ENCODE data around the gene SMYD3. TPM values are rescaled to one million over a fixed set of nuclear protein-coding genes. Genes with fewer than 3 reads are reported as not detected.

The SMYD3 gene
- polyA plus RNA-seq, 2 of the 4 experiments (the other 2 are of a cell fraction) = 18.2 to 35.2 TPM

DNA sequence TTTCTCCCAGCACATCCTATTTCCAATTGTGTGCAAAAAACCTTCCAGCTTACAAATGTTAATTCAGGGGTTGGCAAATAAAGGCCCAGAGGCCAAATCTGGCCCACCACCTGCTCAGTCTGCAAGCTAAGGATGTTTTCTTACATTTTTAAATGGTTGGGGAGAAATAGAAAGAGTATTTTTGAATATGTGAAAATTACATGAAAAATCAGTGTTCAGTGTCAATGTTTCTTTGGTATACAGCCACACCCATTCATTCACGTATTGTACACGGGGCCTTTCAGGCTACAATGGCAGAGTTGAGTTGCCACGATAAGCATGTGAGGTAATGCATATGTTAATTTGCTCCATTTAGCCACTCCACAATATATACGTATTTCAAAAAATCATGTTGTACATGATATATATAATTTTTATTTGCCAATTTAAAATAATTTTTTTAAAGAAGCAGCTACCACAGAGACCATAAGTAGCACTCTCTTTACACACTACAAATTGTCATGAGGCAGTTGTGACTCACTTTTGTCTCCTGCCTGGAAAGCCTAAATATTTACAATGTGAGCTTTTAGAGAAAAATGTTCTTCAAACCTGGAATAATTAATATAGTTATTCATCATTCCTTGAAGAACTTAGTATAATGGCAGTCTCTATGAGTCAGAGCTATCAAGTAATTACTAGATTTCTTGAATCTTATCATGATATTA is 189.6 kb downstream of the SMYD3 start:
- H3K4me1 ChIP-seq = peaks cover 5% of the 10 kb centered on the region; the same call in 1 of the 3 replicates
- H3K27ac ChIP-seq = no peak overlapping the region
- no peak for FAIRE-seq
- no peaks in the 10 kb centered on the region for H3K9me3 ChIP-seq
- WGBS (ENCODE audit: missing lambda C conversion rate) = 92% methylated on average over 4 of the region's 4 CpGs
- POLR2A ChIA-PET = no interaction called here
- no peak for DNase-seq (ENCODE audit: low read depth in 1 of 2, low spot score in 1 of 2)
- ATAC-seq = no peak
- CTCF ChIA-PET = no interaction called here
- no peak overlapping the region for H3K4me3 ChIP-seq
- TF ChIP-seq GATA3 (IDR thresholded peaks at IDR 0.05; ENCODE audit: borderline replicate concordance) = no peak
- TF ChIP-seq, protein P1, sequence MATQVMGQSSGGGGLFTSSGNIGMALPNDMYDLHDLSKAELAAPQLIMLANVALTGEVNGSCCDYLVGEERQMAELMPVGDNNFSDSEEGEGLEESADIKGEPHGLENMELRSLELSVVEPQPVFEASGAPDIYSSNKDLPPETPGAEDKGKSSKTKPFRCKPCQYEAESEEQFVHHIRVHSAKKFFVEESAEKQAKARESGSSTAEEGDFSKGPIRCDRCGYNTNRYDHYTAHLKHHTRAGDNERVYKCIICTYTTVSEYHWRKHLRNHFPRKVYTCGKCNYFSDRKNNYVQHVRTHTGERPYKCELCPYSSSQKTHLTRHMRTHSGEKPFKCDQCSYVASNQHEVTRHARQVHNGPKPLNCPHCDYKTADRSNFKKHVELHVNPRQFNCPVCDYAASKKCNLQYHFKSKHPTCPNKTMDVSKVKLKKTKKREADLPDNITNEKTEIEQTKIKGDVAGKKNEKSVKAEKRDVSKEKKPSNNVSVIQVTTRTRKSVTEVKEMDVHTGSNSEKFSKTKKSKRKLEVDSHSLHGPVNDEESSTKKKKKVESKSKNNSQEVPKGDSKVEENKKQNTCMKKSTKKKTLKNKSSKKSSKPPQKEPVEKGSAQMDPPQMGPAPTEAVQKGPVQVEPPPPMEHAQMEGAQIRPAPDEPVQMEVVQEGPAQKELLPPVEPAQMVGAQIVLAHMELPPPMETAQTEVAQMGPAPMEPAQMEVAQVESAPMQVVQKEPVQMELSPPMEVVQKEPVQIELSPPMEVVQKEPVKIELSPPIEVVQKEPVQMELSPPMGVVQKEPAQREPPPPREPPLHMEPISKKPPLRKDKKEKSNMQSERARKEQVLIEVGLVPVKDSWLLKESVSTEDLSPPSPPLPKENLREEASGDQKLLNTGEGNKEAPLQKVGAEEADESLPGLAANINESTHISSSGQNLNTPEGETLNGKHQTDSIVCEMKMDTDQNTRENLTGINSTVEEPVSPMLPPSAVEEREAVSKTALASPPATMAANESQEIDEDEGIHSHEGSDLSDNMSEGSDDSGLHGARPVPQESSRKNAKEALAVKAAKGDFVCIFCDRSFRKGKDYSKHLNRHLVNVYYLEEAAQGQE (IDR thresholded peaks at IDR 0.05) = no peak
- TF ChIP-seq, protein P2, sequence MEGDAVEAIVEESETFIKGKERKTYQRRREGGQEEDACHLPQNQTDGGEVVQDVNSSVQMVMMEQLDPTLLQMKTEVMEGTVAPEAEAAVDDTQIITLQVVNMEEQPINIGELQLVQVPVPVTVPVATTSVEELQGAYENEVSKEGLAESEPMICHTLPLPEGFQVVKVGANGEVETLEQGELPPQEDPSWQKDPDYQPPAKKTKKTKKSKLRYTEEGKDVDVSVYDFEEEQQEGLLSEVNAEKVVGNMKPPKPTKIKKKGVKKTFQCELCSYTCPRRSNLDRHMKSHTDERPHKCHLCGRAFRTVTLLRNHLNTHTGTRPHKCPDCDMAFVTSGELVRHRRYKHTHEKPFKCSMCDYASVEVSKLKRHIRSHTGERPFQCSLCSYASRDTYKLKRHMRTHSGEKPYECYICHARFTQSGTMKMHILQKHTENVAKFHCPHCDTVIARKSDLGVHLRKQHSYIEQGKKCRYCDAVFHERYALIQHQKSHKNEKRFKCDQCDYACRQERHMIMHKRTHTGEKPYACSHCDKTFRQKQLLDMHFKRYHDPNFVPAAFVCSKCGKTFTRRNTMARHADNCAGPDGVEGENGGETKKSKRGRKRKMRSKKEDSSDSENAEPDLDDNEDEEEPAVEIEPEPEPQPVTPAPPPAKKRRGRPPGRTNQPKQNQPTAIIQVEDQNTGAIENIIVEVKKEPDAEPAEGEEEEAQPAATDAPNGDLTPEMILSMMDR (IDR thresholded peaks at IDR 0.05) = no peak
- TF ChIP-seq RNF2 (IDR thresholded peaks at IDR 0.05; ENCODE audit: borderline replicate concordance, low read depth) = no peak
- no peak for TF ChIP-seq EHF (CRISPR knock-in tag; IDR thresholded peaks at IDR 0.05)
- TF ChIP-seq SMC3 (IDR thresholded peaks at IDR 0.05) = no peak
- no peak for TF ChIP-seq EP300 (IDR thresholded peaks at IDR 0.05)
- no peak for TF ChIP-seq KDM1A (IDR thresholded peaks at IDR 0.05; ENCODE audit: low read depth)
- TF ChIP-seq, protein P3, sequence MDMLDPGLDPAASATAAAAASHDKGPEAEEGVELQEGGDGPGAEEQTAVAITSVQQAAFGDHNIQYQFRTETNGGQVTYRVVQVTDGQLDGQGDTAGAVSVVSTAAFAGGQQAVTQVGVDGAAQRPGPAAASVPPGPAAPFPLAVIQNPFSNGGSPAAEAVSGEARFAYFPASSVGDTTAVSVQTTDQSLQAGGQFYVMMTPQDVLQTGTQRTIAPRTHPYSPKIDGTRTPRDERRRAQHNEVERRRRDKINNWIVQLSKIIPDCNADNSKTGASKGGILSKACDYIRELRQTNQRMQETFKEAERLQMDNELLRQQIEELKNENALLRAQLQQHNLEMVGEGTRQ (IDR thresholded peaks at IDR 0.05) = no peak
- no peak for TF ChIP-seq ESRRA (IDR thresholded peaks at IDR 0.05; ENCODE audit: borderline replicate concordance, low read length)
- TF ChIP-seq FOSL2 (IDR thresholded peaks at IDR 0.05) = no peak
- TF ChIP-seq FOSL2 (CRISPR knock-in tag; IDR thresholded peaks at IDR 0.05) = no peak
- no peak for TF ChIP-seq BHLHE40 (IDR thresholded peaks at IDR 0.05; ENCODE audit: low read depth, low read length)
- no peak for TF ChIP-seq HOXB5 (CRISPR knock-in tag; IDR thresholded peaks at IDR 0.05)
- TF ChIP-seq HEYL (CRISPR knock-in tag; IDR thresholded peaks at IDR 0.05) = no peak
- H3K4me2 ChIP-seq = 0 out of 3 replicates have a peak overlapping the region, but pooled peaks have one; percentile 1

DNA sequence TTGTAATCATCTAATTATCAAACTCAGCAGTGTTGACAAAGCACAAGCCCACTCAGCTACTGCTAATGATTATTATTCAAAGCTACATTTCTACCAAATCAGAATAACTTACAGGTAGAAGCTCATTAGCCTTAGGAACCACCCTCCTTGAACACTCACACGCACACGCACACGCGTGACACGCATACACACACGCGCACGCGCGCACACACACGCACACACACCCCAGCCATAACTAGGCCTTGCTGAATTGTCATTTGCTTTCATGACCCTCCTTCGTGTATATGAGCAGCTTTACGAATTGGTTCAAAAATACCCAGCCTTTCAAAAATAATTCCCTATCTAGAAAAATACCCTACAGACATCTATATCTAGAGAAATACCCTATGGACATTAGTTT is 195.6 kb downstream of the SMYD3 start:
- CTCF ChIA-PET = no interaction called here
- no peak overlapping the region for H3K27ac ChIP-seq
- H3K4me1 ChIP-seq = peaks cover 7% of the 10 kb centered on the region
- WGBS (ENCODE audit: missing lambda C conversion rate) = 95% methylated on average over 13 of the region's 13 CpGs
- ATAC-seq (no peak), DNase-seq (ENCODE audit: low read depth in 1 of 2, low spot score in 1 of 2) (no peak), FAIRE-seq (no peak)
- TF ChIP-seq NR3C1 (IDR thresholded peaks at IDR 0.05) = no peak
- TF ChIP-seq CHD2 (IDR thresholded peaks at IDR 0.05; ENCODE audit: low read length, partially characterized antibody) = no peak
- TF ChIP-seq, protein P1 (IDR thresholded peaks at IDR 0.05) = no peak
- no peak for TF ChIP-seq NPAS2 (CRISPR knock-in tag; IDR thresholded peaks at IDR 0.05; ENCODE audit: borderline replicate concordance)
- no peak for TF ChIP-seq HOXB5 (CRISPR knock-in tag; IDR thresholded peaks at IDR 0.05)
- no peaks in the 10 kb centered on the region for H3K9me3 ChIP-seq
- H3K4me2 ChIP-seq = no peak overlapping the region
- no peak overlapping the region for H3K4me3 ChIP-seq
- POLR2A ChIA-PET = no interaction called here
